Panc1 (cell line): ENCODE data around the gene TOMM22. TPM values are rescaled to one million over a fixed set of nuclear protein-coding genes. Genes with fewer than 3 reads are reported as not detected.

Experiments used
- ATAC-seq: fragments of 200-7000 bp; cut with Tn5 transposase; 2 replicates; pipeline ENCODE4 v1.9.1; 2020; ENCODE audit warnings: mild to moderate bottlenecking, moderate library complexity
- BruUV-seq: library from RNA; stranded (reverse); fragments of 400-500 nt; replicated peaks from 2 replicates; lab custom pipeline; 2021; lab: Mats Ljungman, UMichigan
- CTCF ChIA-PET: fragments of 300-600 bp; sonication (Branson Sonifier 250); formaldehyde crosslinking; loops from one replicate; lab custom pipeline; 2022; ENCODE audit warnings: antibody characterized with exemption; lab: Charles Lee
- POLR2A ChIA-PET: fragments of 300-600 bp; sonication (Branson Sonifier 250); formaldehyde crosslinking; loops from one replicate; lab custom pipeline; 2022; ENCODE audit warnings: antibody characterized with exemption; lab: Charles Lee
- DNase-seq: peaks from one replicate; pipeline ENCODE4 v3.0.0-alpha.2; 2010; ENCODE audit warnings: low read depth, low spot score
- H3K27ac ChIP-seq: 2 replicates; pipeline ENCODE4 v1.5.1; 2011; ENCODE audit warnings: mild to moderate bottlenecking, low read length, inconsistent platforms
- H3K27me3 ChIP-seq: fragments of 200-500 bp; sonication (Bioruptor generic); 2 replicates; pipeline ENCODE4 v1.6.0; 2014; ENCODE audit warnings: low read length, inconsistent platforms; ENCODE audit not compliant: control insufficient read depth, insufficient read depth
- H3K36me3 ChIP-seq: fragments of 200-500 bp; sonication (Bioruptor generic); 2 replicates; pipeline ENCODE4 v1.5.1; 2014; ENCODE audit warnings: inconsistent platforms, mild to moderate bottlenecking, low read length, moderate library complexity; ENCODE audit not compliant: control insufficient read depth, insufficient read depth
- H3K4me1 ChIP-seq: 2 replicates; pipeline ENCODE4 v1.5.1; 2011; ENCODE audit warnings: inconsistent platforms, mild to moderate bottlenecking, low read length, moderate library complexity; ENCODE audit not compliant: control insufficient read depth, insufficient read depth
- H3K4me3 ChIP-seq, 2 experiments: 2 replicates each; pipeline ENCODE4 v1.5.1; 2011 to 2012; ENCODE audit warnings: low read depth in 2 of 2, low read length in 2 of 2, mild to moderate bottlenecking in 2 of 2, inconsistent platforms in 1 of 2, moderate library complexity in 1 of 2
- H3K9me3 ChIP-seq: fragments of 200-500 bp; sonication (Bioruptor generic); 2 replicates; pipeline ENCODE4 v1.5.1; 2014; ENCODE audit warnings: low read depth, mild to moderate bottlenecking, inconsistent platforms, low read length, moderate library complexity; ENCODE audit not compliant: control insufficient read depth, insufficient read depth
- CTCF ChIP-seq: fragments of 450-650 bp; IDR thresholded peaks from 2 replicates; pipeline ENCODE4 v1.5.1; 2017; ENCODE audit warnings: mild to moderate bottlenecking
- POLR2AphosphoS5 ChIP-seq: IDR thresholded peaks from 2 replicates; pipeline ENCODE4 v1.6.1; 2012; ENCODE audit warnings: mild to moderate bottlenecking, low read depth, low read length, moderate library complexity
- REST ChIP-seq, 2 experiments: IDR thresholded peaks; 2 replicates each; pipeline ENCODE4 v1.6.1; 2011 to 2012; ENCODE audit warnings: low read depth in 2 of 2, control low read depth in 1 of 2, low read length in 1 of 2, mild to moderate bottlenecking in 1 of 2, moderate library complexity in 1 of 2; ENCODE audit not compliant: insufficient read depth in 1 of 2
- SIN3A ChIP-seq: IDR thresholded peaks from 2 replicates; pipeline ENCODE4 v1.6.1; 2012; ENCODE audit warnings: low read depth, mild to moderate bottlenecking, low read length, moderate library complexity, borderline replicate concordance; ENCODE audit not compliant: insufficient read depth
- TCF7L2 ChIP-seq: IDR thresholded peaks from 2 replicates; pipeline ENCODE4 v1.6.1; 2011; ENCODE audit warnings: mild to moderate bottlenecking, low read depth, low read length, inconsistent platforms
- in situ Hi-C: cut with HindIII; loops from 2 replicates; pipeline ENCODE4 v1.10.0; 2016; ENCODE audit warnings: low sequenced_read_pairs, low pct_unique_long_range_greater_than_20kb
- intact Hi-C: fragments of 100-400 bp; cut with micrococcal nuclease; formaldehyde crosslinking; loops from one replicate; pipeline ENCODE4 v1.10.0; 2022; ENCODE audit not compliant: unreplicated experiment
- total RNA-seq: library from RNA; stranded (reverse); gene quantifications from one replicate; pipeline ENCODE4 v1.2.1, GENCODE V29; 2021; ENCODE audit not compliant: unreplicated experiment

Gene TOMM22
- total RNA-seq, 1 experiment from 2014 or later: 111 TPM

- intact Hi-C loops (no loop called here), in situ Hi-C loops (no loop called here)
- Histone ChIP-seq H3K4me1 (peaks cover 15% of the 10 kb centered on the region), H3K27me3 (no peaks in the 10 kb centered on the region), H3K36me3 (no peaks in the 10 kb centered on the region; the same call in 1 of the 2 replicates), H3K27ac (peak within 1 kb of the TSS; percentile 90), H3K4me3 (peak within 1 kb of the TSS; percentile 71 to 75), H3K9me3 (no peaks in the 10 kb centered on the region)
- POLR2A ChIA-PET: no interaction called here
- TSS peak; percentile 94 for BruUV-seq
- ATAC-seq: peak; percentile 79
- DNase-seq: no peak
- TF ChIP-seq TCF7L2 (no peak), SIN3A (peak; percentile 58; the same call in 1 of the 2 replicates), CTCF (no peak), POLR2AphosphoS5 (peak; percentile 69), REST (IDR thresholded peaks at IDR 0.05; ENCODE audit: insufficient read depth in 1 of 2, low read depth in 2 of 2, low read length in 1 of 2) (no peak)
- CTCF ChIA-PET: no interaction called here
Measured at GRCh38 chr22:38700789-38701628, 19.3 kb downstream of the TOMM22 start, which contains the start of gene JOSD1. JOSD1 (minus strand) TSS chr22:38700943; CDS start chr22:38699987, 956 bp downstream.

- TF ChIP-seq CTCF (no peak), TCF7L2 (no peak), POLR2AphosphoS5 (no peak), REST (IDR thresholded peaks at IDR 0.05; ENCODE audit: insufficient read depth in 1 of 2, low read depth in 2 of 2, low read length in 1 of 2) (no peak), SIN3A (no peak)
- BruUV-seq: no TSS peak
- no peaks in the 10 kb centered on the region for H3K9me3 ChIP-seq
- H3K27ac ChIP-seq: peak overlapping the region; percentile 80
- peak overlapping the region; percentile 47 to 65 for H3K4me3 ChIP-seq
- H3K27me3 ChIP-seq: no peaks in the 10 kb centered on the region
- in situ Hi-C loops: no loop called here
- CTCF ChIA-PET: no interaction called here
- POLR2A ChIA-PET: interaction anchor here (0.7 kb wide), 1 partner anchor 21 kb away, joined by 5 read pairs; no protein-coding TSS in a partner anchor
- H3K4me1 ChIP-seq: peaks cover 13% of the 10 kb centered on the region
- intact Hi-C loops: no loop called here
- ATAC-seq (no peak), DNase-seq (no peak)
- H3K36me3 ChIP-seq: peaks cover 4% of the 10 kb centered on the region; the same call in 1 of the 2 replicates
Measured at GRCh38 chr22:38704654-38705234, 23.0 kb downstream of the TOMM22 start.
